GM21367 (cell line): Measurements from ENCODE around the gene UST.
"Not testable (repeated sequence)": the region's sequence is repeated elsewhere in the genome, so short reads cannot be mapped to it uniquely, and the experiment has no call there.

Source experiments
- ATAC-seq: cut with Tn5 transposase; IDR thresholded peaks from one replicate; pipeline ENCODE4 v1.9.1; 2021; ENCODE audit not compliant: unreplicated experiment

Gene UST

DNA sequence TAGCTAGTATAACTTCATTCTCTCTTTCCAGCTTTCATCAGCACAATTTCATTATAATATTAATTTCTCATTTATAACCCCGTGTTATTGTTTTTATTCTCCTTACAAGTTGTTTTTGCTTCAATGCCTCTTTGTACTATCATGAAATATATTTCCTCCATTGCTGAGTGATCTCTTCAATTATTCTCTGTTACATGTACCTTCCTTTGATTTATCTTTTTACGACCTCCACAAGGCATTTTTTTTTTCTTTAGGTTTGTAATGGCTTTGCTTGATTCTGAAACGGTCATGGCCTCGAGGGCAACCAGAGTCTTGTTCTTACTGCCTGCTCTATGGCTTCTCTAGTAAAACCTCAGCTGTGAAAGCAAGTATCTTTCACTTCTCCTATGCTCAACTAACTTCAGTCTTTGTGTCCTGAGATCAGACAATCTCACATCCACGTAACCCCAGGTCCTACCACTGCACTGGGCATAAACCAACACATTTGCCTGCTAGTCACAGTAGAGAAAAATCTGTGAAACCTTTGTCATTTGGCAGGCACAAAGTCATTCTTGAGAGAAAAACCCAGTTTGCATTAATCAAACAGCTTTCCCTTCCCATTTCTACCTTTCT is 119.9 kb downstream of the UST start:
- ATAC-seq = peak; percentile 99

DNA sequence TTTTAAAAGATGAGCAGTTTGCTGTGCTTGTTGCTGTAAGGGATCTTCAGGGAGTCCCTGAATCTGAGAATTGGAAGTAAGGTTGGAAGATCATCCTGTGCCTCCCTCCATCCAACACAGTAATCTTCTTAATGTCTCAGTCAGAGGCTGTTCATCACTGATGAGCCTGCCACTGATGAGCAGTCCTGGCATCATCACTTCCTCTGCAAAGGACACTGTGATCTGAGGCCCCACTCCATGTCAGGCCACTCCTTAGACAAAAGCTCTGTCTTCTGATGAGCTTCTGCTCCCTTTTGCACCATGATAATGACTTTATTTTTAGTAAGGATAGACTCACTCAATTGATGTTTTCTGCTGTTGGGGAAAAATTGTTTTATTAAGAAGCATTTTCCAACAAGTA is 121.0 kb downstream of the UST start:
- ATAC-seq = no peak

- no peak for ATAC-seq
These were observed 121.5 kb downstream of the UST start for GRCh38 chr6:148868314-148868713.

DNA sequence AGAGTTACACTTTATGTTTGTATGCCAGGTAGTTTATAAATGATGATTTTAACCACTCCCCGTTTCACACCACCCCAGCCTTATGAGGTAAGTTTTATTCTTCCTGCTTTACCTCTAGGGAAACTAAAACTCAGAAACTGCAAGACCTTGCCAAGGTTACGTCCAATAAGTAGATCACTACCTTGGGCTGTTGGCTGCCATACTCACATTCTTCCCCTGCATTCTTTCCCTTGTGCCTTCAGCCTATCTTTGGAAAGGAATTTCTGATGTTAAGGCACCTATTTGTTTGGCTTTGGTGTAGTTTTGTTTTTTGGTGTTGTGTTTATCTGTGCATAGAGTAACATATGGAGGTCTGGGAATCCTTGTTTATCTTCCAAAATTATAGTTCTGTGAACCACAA is 122.1 kb downstream of the UST start:
- ATAC-seq = no peak

GRCh38 chr6:148869585-148869984 is 122.8 kb downstream of the UST start:
- ATAC-seq = no peak

DNA sequence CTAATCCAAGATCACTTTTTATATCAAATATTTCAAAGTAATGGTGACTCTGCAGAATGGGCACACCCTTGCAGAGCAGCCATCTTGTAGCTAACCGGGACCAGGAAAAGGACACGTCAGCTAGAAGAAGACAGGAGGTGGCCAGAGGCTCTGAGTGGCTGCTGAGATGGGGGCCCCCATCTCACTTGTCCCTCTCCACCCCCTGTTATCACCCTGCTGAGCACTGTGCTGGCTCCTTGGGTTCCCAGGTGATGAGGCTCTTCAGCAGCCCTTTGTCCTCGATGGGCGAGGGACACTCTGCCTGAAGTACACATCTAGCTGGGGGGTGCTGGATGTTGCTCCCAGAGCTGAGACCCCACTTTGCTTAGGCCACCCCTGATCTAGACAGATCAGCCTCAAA is 126.3 kb downstream of the UST start:
- no peak for ATAC-seq

GRCh38 chr6:148873868-148874267 is 127.0 kb downstream of the UST start:
- no peak for ATAC-seq

DNA sequence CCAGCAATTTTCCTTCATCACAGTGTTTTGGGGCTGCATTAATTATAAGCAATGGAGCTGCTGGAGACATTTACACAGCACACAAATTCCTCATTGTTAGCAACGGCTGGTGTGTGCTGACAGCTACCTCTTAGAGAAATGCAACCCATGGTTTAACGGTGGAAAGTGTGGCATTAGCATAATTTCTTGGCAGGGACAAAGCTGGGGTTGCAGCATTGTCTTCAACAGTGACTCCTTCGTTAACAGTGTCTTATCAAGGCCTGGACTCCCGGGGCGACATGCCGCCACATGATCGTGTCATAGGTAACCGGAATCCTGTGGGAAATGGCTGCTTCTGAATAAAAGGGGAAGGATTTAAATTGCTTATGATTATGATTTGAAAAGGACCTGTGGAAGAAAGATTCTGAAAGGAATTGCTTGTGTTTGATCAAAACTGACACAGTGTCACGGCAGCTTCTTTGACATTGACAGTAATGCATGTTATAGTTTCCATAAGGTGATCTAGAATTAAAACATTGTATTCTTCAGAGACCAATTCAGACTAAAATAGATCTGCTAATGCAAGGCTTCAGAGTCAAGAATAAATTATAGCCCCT is 128.0 kb downstream of the UST start:
- no peak for ATAC-seq

DNA sequence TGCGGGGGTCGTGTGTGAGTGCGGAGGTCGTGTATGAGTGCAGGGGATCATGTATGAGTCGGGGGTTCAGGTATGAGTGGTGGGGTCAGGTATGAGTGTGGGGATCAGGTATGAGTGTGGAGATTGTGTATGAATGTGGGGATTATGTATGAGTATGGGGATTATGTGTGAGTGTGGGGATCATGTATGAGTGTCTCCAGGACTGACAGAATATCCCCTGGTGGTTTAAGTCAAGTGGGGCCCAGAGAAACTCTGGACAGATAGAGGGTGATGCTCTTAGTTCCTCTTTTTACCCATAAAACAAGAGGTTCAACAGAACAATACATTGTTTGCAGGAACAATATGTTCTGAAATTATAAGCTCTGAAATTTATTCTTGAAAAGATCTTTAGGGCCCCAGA is 131.9 kb downstream of the UST start:
- ATAC-seq = no peak

- not testable (repeated sequence) for ATAC-seq
These were observed 133.9 kb downstream of the UST start for GRCh38 chr6:148880742-148881141.

DNA sequence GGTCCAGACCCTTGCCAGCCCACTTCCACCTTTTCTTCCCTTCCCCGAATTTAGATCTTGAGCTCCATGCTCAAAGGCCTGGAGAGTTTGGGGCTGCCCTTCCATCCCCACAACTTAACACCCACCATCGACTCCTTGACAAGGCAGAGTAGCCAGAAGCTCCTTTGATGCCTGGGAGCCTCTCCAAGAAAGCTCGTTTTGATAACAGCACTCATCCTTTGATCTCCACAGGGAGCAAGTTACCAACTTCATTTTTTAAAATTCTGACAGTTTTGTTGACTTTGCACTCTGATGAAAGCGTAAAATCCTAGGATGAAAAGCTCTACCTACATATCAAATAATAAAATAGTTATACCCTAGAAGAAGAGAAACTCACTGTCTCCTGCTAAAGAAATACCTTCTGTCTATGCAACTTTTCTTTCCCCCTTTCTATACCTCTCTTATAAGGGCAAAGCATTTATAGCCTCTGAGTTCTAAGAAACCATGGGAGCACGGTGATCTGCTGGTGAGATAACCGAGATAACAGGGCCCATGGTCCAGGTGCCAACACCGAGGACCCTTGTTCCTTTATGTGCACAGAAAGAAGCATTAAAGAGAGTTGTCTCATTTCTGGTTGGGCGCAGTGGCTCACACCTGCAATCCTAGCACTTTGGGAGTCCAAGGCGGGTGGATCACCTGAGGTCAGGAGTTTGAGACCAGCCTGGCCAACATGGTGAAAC is 134.9 kb downstream of the UST start:
- no peak for ATAC-seq

GRCh38 chr6:148883270-148883669 is 136.4 kb downstream of the UST start:
- no peak for ATAC-seq

DNA sequence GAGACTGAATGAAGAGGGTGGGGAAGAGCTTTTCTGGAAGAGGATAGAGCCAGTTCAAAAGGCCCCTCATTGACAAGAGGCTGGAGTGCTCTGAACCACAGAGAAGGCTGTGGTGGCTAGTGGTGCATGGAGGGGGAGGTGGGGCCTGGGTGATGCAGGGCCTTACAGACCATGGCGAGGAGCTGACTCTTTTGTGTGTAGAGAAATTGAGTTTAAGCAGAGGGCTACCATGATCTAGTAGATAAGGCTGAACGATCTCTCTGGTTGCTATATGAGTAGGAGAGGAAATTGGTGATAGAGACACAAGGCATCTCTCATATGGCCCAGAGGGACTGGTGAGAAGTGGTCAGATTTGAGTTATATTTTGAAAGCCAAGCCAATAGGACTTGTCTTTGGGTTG is 137.6 kb downstream of the UST start:
- peak; percentile 55 for ATAC-seq

DNA sequence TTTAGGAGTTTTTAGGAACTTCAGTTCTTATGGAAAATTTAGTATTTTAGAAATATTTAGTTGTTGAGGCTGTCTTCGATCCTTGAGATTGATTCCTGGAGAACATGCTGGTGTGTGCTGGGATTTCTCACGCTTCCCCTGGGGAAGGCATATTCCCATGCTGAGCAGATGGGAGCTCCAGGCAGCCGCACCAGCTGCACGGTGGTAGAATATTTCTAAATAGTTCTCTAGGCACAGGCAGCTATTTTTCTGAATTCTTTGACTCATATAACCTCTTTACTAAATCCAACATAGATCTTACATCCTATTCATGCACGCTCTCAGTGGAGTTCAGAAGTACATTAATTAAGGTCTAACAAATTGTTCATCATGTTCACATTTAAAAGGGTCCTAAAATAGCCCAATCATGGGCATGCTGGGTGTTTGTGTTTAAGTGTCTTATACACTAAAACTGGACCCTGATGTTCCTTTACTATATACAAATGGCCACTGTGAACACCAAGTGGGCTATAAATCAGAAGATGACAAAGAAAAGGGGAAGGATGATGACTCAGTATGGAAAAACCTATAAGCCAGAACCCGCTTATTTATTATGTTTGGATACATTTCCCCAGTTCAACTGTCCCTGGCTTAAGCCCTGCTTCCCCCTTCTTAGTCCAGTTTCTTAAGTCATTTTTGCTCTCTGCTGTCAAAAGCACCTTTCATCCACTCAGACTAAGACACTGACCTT is 138.5 kb downstream of the UST start:
- ATAC-seq = no peak

DNA sequence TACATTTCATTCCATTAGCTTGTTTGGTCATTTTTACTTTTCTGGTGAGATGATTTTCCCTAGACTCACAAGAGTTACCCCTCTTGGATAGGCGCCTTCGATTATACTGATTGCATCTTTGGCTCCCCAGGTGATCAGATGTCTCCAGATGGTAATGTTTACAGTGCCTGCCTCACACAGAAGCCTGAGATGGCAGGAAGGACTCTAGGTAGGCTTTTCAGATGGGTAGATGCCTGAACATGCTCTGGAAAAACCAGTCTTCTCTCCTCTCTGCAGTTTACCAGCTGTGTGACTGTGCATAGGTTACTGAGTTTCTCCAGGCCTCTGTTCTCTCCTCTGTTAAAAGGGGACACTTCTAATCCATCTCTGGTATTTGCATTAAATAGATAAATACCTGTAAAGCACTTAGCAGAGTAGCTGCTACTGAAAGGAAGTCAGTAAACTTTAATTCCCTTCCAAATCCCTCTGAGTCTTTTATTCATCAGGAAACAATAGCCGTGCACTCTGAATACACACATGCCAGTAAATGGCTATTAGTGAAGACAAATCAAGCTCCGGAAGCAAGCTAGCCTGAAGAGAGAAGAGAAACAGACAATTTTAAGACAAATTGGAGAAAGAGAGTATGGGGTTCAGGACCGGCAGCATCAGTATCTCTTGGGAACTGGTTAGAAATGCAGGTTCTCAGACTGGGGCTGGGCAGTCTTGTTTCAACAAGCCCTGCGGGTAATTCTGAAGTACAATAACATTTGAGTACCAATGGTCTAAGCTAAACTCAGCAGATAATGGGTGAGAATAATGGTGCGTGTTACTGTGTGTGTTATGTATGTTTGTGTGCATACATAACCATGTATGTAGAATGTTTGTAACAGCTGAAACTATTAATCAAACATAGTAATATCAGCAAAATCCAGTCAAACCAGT is 139.4 kb downstream of the UST start:
- no peak for ATAC-seq

- ATAC-seq = no peak
These were observed 140.4 kb downstream of the UST start for GRCh38 chr6:148887181-148887580.

GRCh38 chr6:148888856-148889255 is 142.0 kb downstream of the UST start:
- ATAC-seq = no peak

DNA sequence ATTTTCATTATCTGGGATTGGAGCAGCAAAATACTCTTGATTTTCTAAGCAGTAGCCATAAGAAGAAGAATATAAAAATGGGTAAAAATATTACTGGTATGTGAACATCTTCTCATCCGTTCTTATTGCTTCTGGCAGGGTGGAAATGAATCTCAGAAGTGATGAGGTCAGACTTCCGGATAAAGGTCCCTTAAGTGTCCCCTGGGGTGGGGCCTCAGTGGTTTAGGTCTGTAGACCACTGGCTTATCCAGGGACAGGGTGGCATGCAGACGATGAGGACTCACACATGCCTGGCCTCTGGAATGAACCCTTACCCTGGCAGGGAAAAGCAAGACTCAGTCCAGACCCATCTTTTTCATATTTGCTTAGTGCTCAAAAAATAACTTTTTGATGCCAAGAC is 143.3 kb downstream of the UST start:
- ATAC-seq = no peak

GRCh38 chr6:148890652-148891404 is 144.0 kb downstream of the UST start:
- no peak for ATAC-seq

DNA sequence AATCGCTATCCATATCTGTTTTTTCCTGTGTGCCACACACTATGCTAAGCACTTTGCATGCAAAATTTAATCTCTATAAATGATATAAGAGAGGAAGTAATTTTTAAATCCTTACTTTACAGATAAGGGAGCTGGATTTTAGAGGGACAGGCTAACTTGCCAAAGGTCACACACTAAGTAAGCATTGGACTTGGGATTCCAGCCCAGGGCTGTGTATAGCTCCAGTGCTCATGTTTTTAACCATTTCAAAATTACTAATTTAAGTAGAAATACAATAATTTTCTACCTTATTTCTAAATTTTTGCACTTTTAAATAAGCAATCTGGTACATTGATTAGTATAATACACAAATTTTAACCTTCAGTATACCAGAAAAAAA is 144.6 kb downstream of the UST start:
- ATAC-seq = no peak
